SU-DHL-6 (cell line): ENCODE measurements around the gene TSLP.

Experiments
- H2AFZ ChIP-seq: fragments of 200-600 bp; sonication (generic); 2 replicates; pipeline ENCODE4 v1.6.1; 2014; ENCODE audit warnings: low read depth, mild to moderate bottlenecking, moderate library complexity, mixed read lengths, antibody characterized with exemption, low read length; ENCODE audit not compliant: severe bottlenecking
- H3F3A ChIP-seq: fragments of 200-600 bp; shearing (Covaris generic); 2 replicates; pipeline ENCODE4 v1.6.0; 2016; ENCODE audit warnings: antibody characterized with exemption, mild to moderate bottlenecking; ENCODE audit not compliant: insufficient read depth
- H3K27ac ChIP-seq: fragments of 200-600 bp; sonication (generic); 2 replicates; pipeline ENCODE4 v1.5.1; 2016; ENCODE audit warnings: low read depth, mild to moderate bottlenecking, low read length, moderate library complexity, mixed read lengths
- H3K27me3 ChIP-seq: fragments of 200-600 bp; sonication (generic), shearing (Covaris generic); 2 replicates; pipeline ENCODE4 v1.6.0; 2014; ENCODE audit warnings: mild to moderate bottlenecking, low read length
- H3K36me3 ChIP-seq: fragments of 200-600 bp; sonication (generic); 2 replicates; pipeline ENCODE4 v1.6.1; 2014; ENCODE audit warnings: mild to moderate bottlenecking, low read length, mixed read lengths
- H3K4me2 ChIP-seq: fragments of 300-600, 200-600 bp; shearing (Covaris generic), sonication (generic); 2 replicates; pipeline ENCODE4 v1.6.0; 2014; ENCODE audit warnings: low read length, low read depth, mild to moderate bottlenecking; ENCODE audit not compliant: poor library complexity, severe bottlenecking
- H3K4me3 ChIP-seq: fragments of 200-600 bp; sonication (generic); 2 replicates; pipeline ENCODE4 v1.5.1; 2014; ENCODE audit warnings: antibody characterized with exemption, low read length, mild to moderate bottlenecking, mixed read lengths; ENCODE audit not compliant: insufficient read depth, poor library complexity, severe bottlenecking
- H3K79me2 ChIP-seq: fragments of 200-600 bp; sonication (generic); 2 replicates; pipeline ENCODE4 v1.6.1; 2014; ENCODE audit warnings: mild to moderate bottlenecking, low read length, moderate library complexity; ENCODE audit not compliant: insufficient read depth
- H3K9ac ChIP-seq: fragments of 200-600 bp; sonication (generic); 2 replicates; pipeline ENCODE4 v1.7.0; 2014; ENCODE audit warnings: mild to moderate bottlenecking, low read length
- H3K9me2 ChIP-seq: fragments of 200-600 bp; sonication (generic); replicated peaks from 2 replicates; pipeline ENCODE4 v1.6.1; 2014; ENCODE audit warnings: low read length; ENCODE audit not compliant: insufficient read depth
- H3K9me3 ChIP-seq: fragments of 200-600 bp; sonication (generic); 2 replicates; pipeline ENCODE4 v1.6.1; 2014; ENCODE audit warnings: low read length, mixed read lengths; ENCODE audit not compliant: insufficient read depth
- H4K20me1 ChIP-seq: fragments of 200-600 bp; sonication (generic); 2 replicates; pipeline ENCODE4 v1.6.1; 2014; ENCODE audit warnings: low read depth, mild to moderate bottlenecking, antibody characterized with exemption, low read length, moderate library complexity, mixed read lengths
- EZH2phosphoT487 ChIP-seq: fragments of 200-600 bp; sonication (generic), shearing (Covaris generic); conservative IDR thresholded peaks from 2 replicates; pipeline ENCODE4 v1.6.1; 2018; ENCODE audit warnings: mild to moderate bottlenecking, antibody characterized with exemption, low read length, moderate library complexity, mixed read lengths
- TF ChIP-seq, protein P1 (sequence below): fragments of 200-600 bp; sonication (generic); IDR thresholded peaks from one replicate; pipeline ENCODE4 v1.5.1; 2017; ENCODE audit warnings: antibody characterized with exemption, mild to moderate bottlenecking, low read length, moderate library complexity; ENCODE audit not compliant: insufficient read depth, poor library complexity, severe bottlenecking

TSLP gene

DNA sequence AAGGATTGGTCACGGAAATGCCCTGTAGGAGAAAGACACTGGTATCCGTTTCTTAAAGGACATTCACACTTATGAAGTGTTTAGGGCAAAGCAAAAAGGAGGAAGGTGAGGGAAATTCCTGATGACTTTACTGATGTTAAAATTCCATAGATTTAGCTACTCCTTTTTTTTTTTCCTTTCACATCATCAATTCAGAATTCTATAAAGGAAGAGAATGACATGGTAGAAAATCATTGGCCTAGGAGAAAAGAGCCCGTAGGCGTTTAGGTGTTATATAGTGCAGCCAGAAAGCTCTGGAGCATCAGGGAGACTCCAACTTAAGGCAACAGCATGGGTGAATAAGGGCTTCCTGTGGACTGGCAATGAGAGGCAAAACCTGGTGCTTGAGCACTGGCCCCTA lies at the start of gene TSLP:
TSLP (plus strand) TSS at position 301 of the 400 bp plus-strand sequence. CDS start 178 bp downstream, outside the sequence.
- TF ChIP-seq, protein P1, sequence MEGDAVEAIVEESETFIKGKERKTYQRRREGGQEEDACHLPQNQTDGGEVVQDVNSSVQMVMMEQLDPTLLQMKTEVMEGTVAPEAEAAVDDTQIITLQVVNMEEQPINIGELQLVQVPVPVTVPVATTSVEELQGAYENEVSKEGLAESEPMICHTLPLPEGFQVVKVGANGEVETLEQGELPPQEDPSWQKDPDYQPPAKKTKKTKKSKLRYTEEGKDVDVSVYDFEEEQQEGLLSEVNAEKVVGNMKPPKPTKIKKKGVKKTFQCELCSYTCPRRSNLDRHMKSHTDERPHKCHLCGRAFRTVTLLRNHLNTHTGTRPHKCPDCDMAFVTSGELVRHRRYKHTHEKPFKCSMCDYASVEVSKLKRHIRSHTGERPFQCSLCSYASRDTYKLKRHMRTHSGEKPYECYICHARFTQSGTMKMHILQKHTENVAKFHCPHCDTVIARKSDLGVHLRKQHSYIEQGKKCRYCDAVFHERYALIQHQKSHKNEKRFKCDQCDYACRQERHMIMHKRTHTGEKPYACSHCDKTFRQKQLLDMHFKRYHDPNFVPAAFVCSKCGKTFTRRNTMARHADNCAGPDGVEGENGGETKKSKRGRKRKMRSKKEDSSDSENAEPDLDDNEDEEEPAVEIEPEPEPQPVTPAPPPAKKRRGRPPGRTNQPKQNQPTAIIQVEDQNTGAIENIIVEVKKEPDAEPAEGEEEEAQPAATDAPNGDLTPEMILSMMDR, result no peak
- no peak for TF ChIP-seq EZH2phosphoT487

DNA sequence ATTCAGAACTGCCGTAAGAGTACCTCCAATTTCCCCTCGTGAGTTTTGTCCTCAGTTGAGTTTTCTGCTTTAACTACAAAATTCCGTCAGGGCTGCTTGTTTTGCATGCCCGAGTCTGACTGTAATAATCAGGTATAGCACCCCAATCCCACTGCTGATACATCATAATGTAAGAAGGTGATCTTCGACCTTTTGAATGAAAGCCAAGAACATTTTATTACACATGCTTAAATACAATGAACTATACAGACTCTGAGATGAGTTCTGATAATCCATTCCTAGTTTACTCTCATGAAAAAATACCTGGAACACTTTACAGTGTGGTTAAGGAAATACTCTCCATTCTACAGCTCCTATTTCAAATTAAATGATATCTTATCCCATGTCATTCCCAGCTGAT lies 49.2 kb upstream of the TSLP start:
- Histone ChIP-seq H3K27me3 (no peaks in the 10 kb centered on the region), H3F3A (no peaks in the 10 kb centered on the region), H3K4me3 (no peak overlapping the region), H4K20me1 (no peaks in the 10 kb centered on the region), H3K9me2 (no peaks in the 10 kb centered on the region), H3K9me3 (no peaks in the 10 kb centered on the region), H3K9ac (no peak overlapping the region), H2AFZ (no peak overlapping the region), H3K4me2 (no peak overlapping the region), H3K36me3 (no peaks in the 10 kb centered on the region), H3K27ac (no peak overlapping the region), H3K79me2 (no peaks in the 10 kb centered on the region)
- no peak for TF ChIP-seq EZH2phosphoT487
- TF ChIP-seq, protein P1, result no peak

More for the DNA sequence above, at the start of gene TSLP:
- Histone ChIP-seq H4K20me1 (no peaks in the 10 kb centered on the region), H3K79me2 (no peaks in the 10 kb centered on the region), H3K9me3 (no peaks in the 10 kb centered on the region), H3K27ac (no peak within 1 kb of the TSS), H3K4me3 (peak within 1 kb of the TSS; percentile 76), H3K9me2 (no peaks in the 10 kb centered on the region), H3K4me2 (peak within 1 kb of the TSS; percentile 83), H2AFZ (peak within 1 kb of the TSS; percentile 96), H3K27me3 (no peaks in the 10 kb centered on the region), H3F3A (no peaks in the 10 kb centered on the region), H3K9ac (peak within 1 kb of the TSS; percentile 63; the same call in 1 of the 2 replicates), H3K36me3 (no peaks in the 10 kb centered on the region)

DNA sequence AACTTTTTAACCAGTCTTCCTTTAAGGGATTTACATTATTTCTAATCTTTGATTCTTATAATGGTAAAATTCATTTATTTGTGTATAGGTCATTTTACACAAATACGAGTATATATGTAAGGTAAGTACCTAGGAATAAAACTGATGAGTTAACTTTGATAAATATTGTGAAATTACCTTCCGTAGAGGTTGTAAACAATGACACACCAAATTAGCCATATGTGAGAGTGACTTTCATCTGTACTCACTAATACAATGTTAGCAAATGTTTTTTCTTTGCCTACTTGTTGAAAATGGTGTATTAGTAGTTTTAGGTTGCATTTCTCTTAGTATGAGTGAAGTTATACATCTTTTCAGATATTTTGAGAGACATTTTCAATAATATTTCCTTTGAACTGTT lies 42.6 kb upstream of the TSLP start:
- Histone ChIP-seq H3K9me2 (no peaks in the 10 kb centered on the region), H3K9ac (no peak overlapping the region), H3K36me3 (no peaks in the 10 kb centered on the region), H4K20me1 (no peaks in the 10 kb centered on the region), H3K27me3 (no peaks in the 10 kb centered on the region), H2AFZ (no peak overlapping the region), H3F3A (no peaks in the 10 kb centered on the region), H3K9me3 (no peaks in the 10 kb centered on the region), H3K79me2 (no peaks in the 10 kb centered on the region), H3K4me2 (no peak overlapping the region), H3K4me3 (no peak overlapping the region), H3K27ac (no peak overlapping the region)
- TF ChIP-seq, protein P1, result no peak
- no peak for TF ChIP-seq EZH2phosphoT487
